Gastrocnemius medialis (tissue), 4 donors: ENCODE results near the gene DRGX.

ENCODE experiments used
- POLR2A ChIP-seq, 2 donors: fragments of 450-650 bp; IDR thresholded peaks; one replicate each; pipeline ENCODE4 v1.6.1; 2017; ENCODE audit warnings: antibody characterized with exemption in 2 of 2, mild to moderate bottlenecking in 2 of 2, moderate library complexity in 2 of 2
- TF ChIP-seq, protein P1 (sequence below), 5 experiments: fragments of 450-650 bp in 3 of 5; fragments of 200-600 bp in 2 of 5; sonication (generic) in 2 of 5; IDR thresholded peaks in 4 of 5; conservative IDR thresholded peaks in 1 of 5; 1 replicate in 4 of 5; 2 replicates in 1 of 5; pipeline ENCODE4 v1.5.1; 2016 to 2019; ENCODE audit warnings: antibody characterized with exemption in 5 of 5, mild to moderate bottlenecking in 3 of 5, moderate library complexity in 3 of 5

DNA sequence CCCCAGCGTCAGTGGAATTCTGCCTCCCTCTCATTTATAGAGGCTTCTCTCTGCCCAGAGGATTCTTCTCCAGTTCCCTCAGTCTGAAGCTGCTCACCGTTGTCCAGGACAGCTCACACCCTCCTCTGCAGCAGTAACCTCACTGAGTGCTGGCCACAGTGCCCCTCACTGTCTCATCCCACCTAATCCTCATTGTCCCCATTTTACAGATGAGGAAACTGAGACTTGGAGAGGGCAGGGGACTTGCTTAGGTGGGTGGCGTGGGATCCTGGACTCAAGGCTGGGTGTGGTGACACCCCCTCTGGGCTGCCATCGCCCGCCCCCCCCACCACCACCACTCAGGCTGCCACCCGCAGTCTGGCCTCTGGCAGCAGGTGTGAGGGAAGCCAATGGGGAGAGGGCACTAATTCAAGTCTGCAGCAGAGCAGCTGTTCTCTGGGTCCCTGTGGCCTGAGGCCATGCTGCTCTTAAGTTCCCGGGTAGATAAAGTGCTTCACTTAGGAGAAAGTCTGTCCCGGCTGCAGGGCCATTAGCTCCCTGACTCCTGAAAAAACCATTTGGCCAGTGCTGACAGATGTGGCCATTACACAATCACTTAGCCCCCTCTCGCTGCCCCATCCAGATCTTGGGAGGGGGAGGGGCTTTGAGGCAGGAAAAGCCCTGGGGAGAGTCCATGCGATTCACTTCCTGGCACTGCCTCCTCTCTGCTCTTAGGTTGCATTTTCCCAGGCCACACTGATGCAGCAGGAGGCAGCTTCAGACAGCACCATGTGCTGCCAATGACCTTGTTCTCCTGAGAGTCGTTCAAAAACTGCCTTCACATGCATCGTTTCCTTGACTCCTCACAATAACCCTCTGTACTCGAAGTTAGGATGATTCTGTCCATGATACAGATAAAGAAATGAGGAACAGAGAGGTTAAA is 36.3 kb downstream of the DRGX start:
- TF ChIP-seq, protein P1, sequence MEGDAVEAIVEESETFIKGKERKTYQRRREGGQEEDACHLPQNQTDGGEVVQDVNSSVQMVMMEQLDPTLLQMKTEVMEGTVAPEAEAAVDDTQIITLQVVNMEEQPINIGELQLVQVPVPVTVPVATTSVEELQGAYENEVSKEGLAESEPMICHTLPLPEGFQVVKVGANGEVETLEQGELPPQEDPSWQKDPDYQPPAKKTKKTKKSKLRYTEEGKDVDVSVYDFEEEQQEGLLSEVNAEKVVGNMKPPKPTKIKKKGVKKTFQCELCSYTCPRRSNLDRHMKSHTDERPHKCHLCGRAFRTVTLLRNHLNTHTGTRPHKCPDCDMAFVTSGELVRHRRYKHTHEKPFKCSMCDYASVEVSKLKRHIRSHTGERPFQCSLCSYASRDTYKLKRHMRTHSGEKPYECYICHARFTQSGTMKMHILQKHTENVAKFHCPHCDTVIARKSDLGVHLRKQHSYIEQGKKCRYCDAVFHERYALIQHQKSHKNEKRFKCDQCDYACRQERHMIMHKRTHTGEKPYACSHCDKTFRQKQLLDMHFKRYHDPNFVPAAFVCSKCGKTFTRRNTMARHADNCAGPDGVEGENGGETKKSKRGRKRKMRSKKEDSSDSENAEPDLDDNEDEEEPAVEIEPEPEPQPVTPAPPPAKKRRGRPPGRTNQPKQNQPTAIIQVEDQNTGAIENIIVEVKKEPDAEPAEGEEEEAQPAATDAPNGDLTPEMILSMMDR (IDR thresholded peaks at IDR 0.05 in 4 of 5, conservative IDR thresholded peaks at IDR 0.05 in 1 of 5): no peak
- no peak for TF ChIP-seq POLR2A (IDR thresholded peaks at IDR 0.05)
